Central memory CD8-positive, alpha-beta T cell (primary cell): ENCODE results near the gene DGKB.

Source experiments
- ATAC-seq: fragments of 150-1000 bp; cut with Tn5 transposase; replicated peaks from 2 replicates; pipeline ENCODE4 v1.10.0; 2022; ENCODE audit warnings: mild to moderate bottlenecking, moderate FRiP score, moderate number of reproducible peaks; ENCODE audit not compliant: poor library complexity, severe bottlenecking; ENCODE audit errors: extremely low read depth
- DNase-seq, 2 donors: peaks; one replicate each; pipeline ENCODE4 v3.0.0; 2021; ENCODE audit warnings: low spot score in 2 of 2
- H3K27ac Mint-ChIP-seq: one replicate; pipeline ENCODE4 v1.8.0; 2022; ENCODE audit warnings: low read depth, mild to moderate bottlenecking, moderate library complexity, mixed read lengths
- H3K27me3 Mint-ChIP-seq: one replicate; pipeline ENCODE4 v1.8.0; 2022; ENCODE audit warnings: mixed read lengths
- H3K36me3 Mint-ChIP-seq: one replicate; pipeline ENCODE4 v1.8.0; 2022; ENCODE audit warnings: mild to moderate bottlenecking, moderate library complexity, mixed read lengths; ENCODE audit not compliant: insufficient read depth
- H3K4me1 Mint-ChIP-seq: one replicate; pipeline ENCODE4 v1.8.0; 2022; ENCODE audit warnings: mixed read lengths
- H3K4me3 Mint-ChIP-seq: one replicate; pipeline ENCODE4 v1.8.0; 2022; ENCODE audit warnings: mild to moderate bottlenecking, moderate library complexity, mixed read lengths
- H3K9me3 Mint-ChIP-seq: one replicate; pipeline ENCODE4 v1.8.0; 2022; ENCODE audit warnings: mixed read lengths

Gene DGKB

DNA sequence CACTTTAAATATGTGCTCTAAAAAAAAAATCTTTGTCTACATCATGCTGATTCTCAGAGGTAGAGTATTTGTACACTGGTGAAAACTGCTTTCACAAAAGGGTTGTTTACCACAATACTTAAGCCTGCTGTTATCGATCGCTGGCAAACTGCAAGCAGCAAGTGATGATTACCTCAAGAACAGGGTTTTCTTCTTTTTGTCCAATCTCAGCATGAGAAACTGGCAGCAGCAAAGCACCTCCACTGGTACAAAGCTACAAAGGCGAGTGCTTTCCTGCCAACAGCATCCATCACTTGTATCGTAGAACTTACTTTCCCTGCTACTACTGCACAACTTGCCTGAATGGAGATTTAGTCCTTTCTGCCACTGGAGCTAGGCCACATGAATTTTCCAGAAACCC, 276.5 kb downstream of the DGKB start:
- H3K27ac Mint-ChIP-seq = no peak overlapping the region
- no peaks in the 10 kb centered on the region for H3K4me1 Mint-ChIP-seq
- H3K9me3 Mint-ChIP-seq = peaks cover 12% of the 10 kb centered on the region
- ATAC-seq = no peak
- H3K4me3 Mint-ChIP-seq = no peak overlapping the region
- H3K27me3 Mint-ChIP-seq = no peaks in the 10 kb centered on the region
- H3K36me3 Mint-ChIP-seq = no peaks in the 10 kb centered on the region
- DNase-seq = no peak

DNA sequence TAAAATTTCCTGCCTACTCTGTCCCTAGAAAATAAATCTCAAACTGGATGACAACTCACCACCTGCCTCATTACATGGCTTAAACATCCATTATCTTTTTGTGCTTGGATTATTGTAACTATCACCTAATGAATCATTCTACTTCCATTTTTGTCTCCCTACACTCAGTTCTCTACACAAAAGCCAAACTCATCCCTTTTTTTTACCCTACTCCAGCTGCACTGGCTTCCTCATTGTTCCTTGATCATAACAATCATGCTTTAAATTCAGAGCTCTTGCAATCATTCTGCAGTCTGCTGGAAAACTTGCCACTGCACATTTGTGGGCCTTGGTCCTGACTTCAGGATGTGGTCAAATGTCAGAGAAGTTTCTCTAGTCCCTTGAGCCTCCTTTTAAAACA, 280.0 kb downstream of the DGKB start:
- Mint-ChIP-seq H3K27ac (no peak overlapping the region), H3K4me1 (no peaks in the 10 kb centered on the region), H3K27me3 (no peaks in the 10 kb centered on the region), H3K4me3 (no peak overlapping the region), H3K9me3 (peaks cover 9% of the 10 kb centered on the region), H3K36me3 (no peaks in the 10 kb centered on the region)
- DNase-seq (no peak), ATAC-seq (no peak)

DNA sequence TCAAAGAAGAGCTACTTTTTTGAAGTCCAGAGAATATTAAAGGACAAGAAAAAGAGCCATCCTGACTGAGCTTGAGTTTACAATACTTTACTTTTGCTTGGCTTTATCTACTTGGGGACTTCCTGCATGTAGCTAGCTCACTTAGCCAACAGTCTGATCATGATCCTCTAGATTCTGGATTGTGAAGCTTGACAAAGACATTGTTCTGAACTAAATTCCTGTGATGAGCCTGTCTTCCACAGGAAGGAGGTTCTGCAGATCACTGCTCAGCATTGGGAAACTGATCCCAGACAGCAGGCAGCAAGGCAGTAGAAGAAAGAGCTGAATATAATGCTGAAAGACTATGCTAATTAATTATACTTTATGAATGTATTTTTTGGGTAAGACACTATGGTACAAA, 296.4 kb downstream of the DGKB start:
- no peak overlapping the region for H3K4me3 Mint-ChIP-seq
- no peak overlapping the region for H3K27ac Mint-ChIP-seq
- DNase-seq = no peak
- no peaks in the 10 kb centered on the region for H3K27me3 Mint-ChIP-seq
- H3K9me3 Mint-ChIP-seq = no peaks in the 10 kb centered on the region
- H3K4me1 Mint-ChIP-seq = no peaks in the 10 kb centered on the region
- ATAC-seq = no peak
- H3K36me3 Mint-ChIP-seq = peaks cover 2% of the 10 kb centered on the region

DNA sequence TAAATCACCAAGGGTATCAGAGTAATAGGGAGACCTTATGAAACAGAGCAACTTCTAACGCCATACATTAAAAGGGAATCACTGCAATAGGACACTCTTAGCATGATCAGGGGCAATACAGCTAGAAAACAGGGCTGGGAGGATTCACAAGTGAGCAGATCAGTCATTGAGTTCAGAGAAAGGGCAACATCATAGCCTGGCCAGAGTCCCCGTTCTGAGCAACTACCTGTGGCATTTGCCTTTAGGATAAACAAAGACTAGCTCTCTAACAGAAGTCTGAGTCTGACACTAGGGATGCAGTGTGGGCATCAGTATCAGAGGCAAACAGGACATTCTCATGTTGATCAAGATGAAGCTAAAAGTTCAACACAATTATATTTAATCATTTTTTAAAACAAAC, 297.9 kb downstream of the DGKB start:
- Mint-ChIP-seq H3K4me3 (no peak overlapping the region), H3K27ac (no peak overlapping the region), H3K27me3 (no peaks in the 10 kb centered on the region), H3K36me3 (peaks cover 2% of the 10 kb centered on the region), H3K4me1 (no peaks in the 10 kb centered on the region), H3K9me3 (no peaks in the 10 kb centered on the region)
- DNase-seq (no peak), ATAC-seq (no peak)

DNA sequence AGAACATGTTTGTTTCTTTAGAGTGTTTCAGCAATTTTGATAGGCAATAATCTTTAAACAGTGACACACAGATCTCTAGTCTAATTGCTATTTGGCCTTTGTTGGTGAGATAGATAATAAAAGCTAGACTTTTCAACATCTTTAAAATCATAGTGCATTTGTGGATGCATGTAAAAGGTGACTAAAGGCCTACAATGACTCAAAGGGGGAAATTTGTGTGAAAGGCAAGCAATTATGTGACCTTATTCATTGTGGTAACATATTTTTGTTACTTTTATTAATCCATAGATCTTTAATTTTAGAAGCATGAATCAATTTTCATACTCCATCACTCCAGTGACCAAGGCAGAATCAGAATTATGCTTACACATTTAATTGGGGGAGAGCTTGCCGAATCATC, 299.7 kb downstream of the DGKB start:
- Mint-ChIP-seq H3K4me3 (no peak overlapping the region), H3K36me3 (peaks cover 2% of the 10 kb centered on the region), H3K4me1 (no peaks in the 10 kb centered on the region), H3K27ac (no peak overlapping the region), H3K27me3 (no peaks in the 10 kb centered on the region), H3K9me3 (no peaks in the 10 kb centered on the region)
- no peak for ATAC-seq
- no peak for DNase-seq

DNA sequence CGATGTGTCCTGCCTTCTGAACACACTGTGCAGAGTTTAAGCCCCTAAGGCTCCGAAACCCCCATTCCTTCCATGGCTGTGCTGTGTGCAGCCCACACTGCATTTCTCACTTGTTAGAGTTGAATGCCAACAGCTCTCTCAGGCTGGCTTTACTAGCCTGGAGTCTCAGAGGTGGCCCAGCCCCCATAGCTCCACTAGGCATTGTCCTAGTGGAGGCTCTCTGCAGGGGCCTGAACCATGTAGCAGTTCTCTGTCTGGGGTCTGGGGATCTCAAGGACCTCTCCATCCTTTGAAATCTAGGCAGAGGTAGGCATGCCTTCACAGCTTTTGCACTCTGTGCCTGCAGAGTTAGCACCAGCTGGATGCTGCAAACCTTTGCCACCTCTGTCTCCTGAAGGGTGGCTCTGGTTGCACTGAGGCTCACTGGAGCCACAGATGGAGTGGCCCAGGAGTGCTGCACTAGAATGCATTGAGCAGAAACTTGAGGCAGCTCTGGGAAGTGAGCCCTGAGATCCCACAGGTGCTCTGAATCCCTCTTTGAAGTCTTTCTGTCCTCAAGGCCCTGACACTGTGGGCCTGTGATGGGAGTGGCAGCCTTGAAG, 301.7 kb downstream of the DGKB start:
- no peak for ATAC-seq
- DNase-seq = no peak
- H3K36me3 Mint-ChIP-seq = peaks cover 2% of the 10 kb centered on the region
- H3K27me3 Mint-ChIP-seq = no peaks in the 10 kb centered on the region
- H3K4me1 Mint-ChIP-seq = no peaks in the 10 kb centered on the region
- no peak overlapping the region for H3K4me3 Mint-ChIP-seq
- H3K9me3 Mint-ChIP-seq = peaks cover 4% of the 10 kb centered on the region
- no peak overlapping the region for H3K27ac Mint-ChIP-seq

DNA sequence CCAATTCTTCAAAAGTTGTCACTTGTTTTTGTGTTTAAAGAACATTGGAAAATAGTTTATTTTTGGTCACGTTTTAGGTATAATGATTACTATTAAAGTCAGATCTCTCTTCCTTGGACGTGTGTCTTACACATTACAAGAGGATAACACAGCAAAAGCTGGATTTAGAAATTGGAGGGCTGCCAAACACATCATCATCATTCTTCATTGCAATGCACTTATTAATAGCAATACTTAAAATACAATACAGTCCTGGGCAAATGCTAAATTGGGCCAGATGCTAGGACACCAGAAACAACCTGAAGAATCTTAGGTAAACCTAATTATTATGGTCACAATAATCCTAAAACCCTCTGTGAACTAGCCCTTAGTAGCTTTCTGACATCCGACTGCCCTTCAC, 303.6 kb downstream of the DGKB start:
- H3K4me3 Mint-ChIP-seq = no peak overlapping the region
- peaks cover 2% of the 10 kb centered on the region for H3K36me3 Mint-ChIP-seq
- DNase-seq (no peak), ATAC-seq (no peak)
- no peaks in the 10 kb centered on the region for H3K4me1 Mint-ChIP-seq
- H3K27me3 Mint-ChIP-seq = no peaks in the 10 kb centered on the region
- H3K27ac Mint-ChIP-seq = no peak overlapping the region
- H3K9me3 Mint-ChIP-seq = peaks cover 4% of the 10 kb centered on the region

DNA sequence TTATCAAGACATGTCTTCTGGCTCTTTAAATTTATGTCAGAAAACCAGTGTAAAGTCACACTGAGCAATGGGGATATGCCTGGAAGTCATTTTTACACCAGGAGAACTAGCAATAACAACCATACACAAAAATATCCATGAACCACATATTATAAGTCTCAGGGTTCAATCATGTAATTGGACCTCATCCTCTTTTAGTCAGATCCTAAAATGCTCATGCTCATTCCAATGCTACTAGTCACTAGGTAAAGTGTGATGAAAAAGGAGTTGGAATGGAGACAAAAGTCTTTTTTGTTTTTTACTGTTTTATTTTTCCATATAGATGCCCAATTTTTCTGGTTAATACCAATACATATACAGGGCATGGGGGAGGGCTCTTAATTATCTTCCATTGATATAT, 306.1 kb downstream of the DGKB start:
- Mint-ChIP-seq H3K4me3 (no peak overlapping the region), H3K27ac (no peak overlapping the region), H3K36me3 (peaks cover under 1% of the 10 kb centered on the region), H3K27me3 (no peaks in the 10 kb centered on the region), H3K9me3 (peaks cover 4% of the 10 kb centered on the region), H3K4me1 (no peaks in the 10 kb centered on the region)
- no peak for DNase-seq
- no peak for ATAC-seq

DNA sequence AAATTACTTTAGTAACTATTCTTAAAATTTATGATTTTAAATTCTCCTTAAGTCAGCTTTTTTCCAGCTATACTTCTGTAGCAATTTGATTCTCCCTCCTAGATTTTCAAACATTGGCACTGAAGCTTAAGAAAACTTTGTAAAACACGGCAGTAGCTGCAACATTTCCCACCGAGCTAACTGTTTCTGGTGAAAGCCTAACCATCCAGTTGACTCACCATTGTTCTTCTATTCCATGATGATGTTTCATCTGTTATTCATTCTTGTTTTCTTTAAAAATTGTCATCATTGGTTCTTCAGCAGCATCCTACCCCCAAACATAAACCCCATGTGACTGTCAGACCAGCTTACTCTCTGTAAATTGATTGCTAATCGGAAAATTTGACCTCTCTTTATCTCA, 312.3 kb downstream of the DGKB start:
- ATAC-seq = no peak
- H3K27ac Mint-ChIP-seq = no peak overlapping the region
- peaks cover 20% of the 10 kb centered on the region for H3K9me3 Mint-ChIP-seq

DNA sequence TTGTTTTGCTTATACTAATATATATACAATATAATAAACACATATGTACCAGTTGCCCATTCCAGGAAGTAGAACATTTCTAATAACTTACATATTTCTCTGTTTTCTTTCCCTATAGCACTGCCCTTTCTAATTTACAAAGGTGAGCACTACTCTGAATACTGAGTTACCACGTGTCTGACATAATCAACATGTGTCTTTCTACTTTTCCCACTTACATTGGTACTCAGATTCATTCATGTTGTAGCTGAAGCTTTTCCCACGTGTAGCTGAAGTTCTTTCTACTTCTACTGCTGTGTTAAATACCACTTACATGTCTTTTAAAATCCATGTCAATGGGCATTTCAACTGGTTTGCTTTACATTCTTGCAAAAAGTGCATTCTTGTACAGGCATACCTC, 317.3 kb downstream of the DGKB start:
- H3K4me1 Mint-ChIP-seq = no peaks in the 10 kb centered on the region
- ATAC-seq (no peak), DNase-seq (no peak)
- no peaks in the 10 kb centered on the region for H3K27me3 Mint-ChIP-seq
- H3K36me3 Mint-ChIP-seq = no peaks in the 10 kb centered on the region
- H3K4me3 Mint-ChIP-seq = no peak overlapping the region
- peaks cover 22% of the 10 kb centered on the region for H3K9me3 Mint-ChIP-seq
- H3K27ac Mint-ChIP-seq = no peak overlapping the region

More for the DNA sequence above, 312.3 kb downstream of the DGKB start:
- Mint-ChIP-seq H3K4me1 (no peaks in the 10 kb centered on the region), H3K27me3 (no peaks in the 10 kb centered on the region), H3K4me3 (no peak overlapping the region), H3K36me3 (no peaks in the 10 kb centered on the region)
- DNase-seq = no peak

DNA sequence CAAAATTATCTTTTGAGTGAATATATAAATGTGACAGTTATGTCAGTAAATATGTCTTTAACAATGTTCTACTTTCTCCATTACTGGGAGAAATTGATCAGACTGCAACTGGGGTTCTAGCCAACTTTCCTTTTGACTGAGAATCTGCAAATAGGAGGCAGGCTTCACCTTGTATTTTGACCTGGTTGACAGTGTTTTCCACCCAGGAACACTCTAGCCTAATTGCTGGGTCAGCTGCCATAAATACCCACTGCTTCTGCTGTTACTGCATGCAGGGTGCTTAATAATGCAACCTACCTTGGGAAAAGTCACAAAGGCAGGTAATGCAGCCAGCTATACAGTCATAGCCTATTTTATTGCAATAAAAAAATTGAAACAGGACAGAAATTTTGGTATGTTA, 319.0 kb downstream of the DGKB start:
- no peaks in the 10 kb centered on the region for H3K4me1 Mint-ChIP-seq
- DNase-seq (no peak), ATAC-seq (no peak)
- H3K27ac Mint-ChIP-seq = no peak overlapping the region
- no peaks in the 10 kb centered on the region for H3K36me3 Mint-ChIP-seq
- H3K4me3 Mint-ChIP-seq = no peak overlapping the region
- no peaks in the 10 kb centered on the region for H3K27me3 Mint-ChIP-seq
- H3K9me3 Mint-ChIP-seq = peaks cover 23% of the 10 kb centered on the region

DNA sequence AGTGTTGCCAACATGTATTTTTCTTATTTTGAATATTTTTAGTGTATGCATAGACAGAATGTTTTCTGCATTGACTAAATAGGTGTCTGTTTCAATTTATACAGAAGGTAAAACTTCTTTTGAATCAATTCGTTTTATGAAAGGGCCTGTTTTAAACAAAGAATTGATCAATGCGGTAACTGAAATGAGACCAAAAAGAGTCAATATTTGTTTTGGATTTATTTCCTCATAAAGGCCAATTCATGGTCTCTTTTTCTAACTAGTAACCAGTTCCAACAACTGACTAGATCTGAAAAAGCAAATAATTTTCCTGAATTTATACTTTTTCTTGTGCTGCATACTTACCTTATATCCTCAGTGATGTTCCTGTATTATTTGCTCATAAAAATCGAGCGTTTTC, 320.5 kb downstream of the DGKB start:
- Mint-ChIP-seq H3K27ac (no peak overlapping the region), H3K27me3 (no peaks in the 10 kb centered on the region), H3K9me3 (peaks cover 20% of the 10 kb centered on the region), H3K36me3 (no peaks in the 10 kb centered on the region), H3K4me1 (no peaks in the 10 kb centered on the region), H3K4me3 (no peak overlapping the region)
- no peak for DNase-seq
- ATAC-seq = no peak

DNA sequence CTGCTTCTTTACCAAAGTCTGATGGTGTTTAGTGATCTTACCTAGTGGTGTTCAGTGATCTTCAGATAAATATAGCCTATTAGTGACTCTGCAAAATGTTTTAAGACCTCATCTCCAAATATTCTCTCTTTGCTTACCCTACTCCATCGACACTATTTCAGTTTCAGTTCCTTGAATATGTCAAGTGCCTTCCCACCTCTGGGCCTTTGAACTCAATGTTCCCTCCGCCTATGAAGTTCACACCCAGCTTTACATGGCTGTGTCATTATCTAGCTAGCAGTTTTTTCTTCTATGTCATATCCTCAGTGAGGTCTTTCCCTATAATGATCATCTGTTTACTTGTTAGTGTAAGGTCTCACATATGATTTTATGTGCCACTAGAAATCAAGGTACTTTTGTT, 322.6 kb downstream of the DGKB start:
- H3K9me3 Mint-ChIP-seq = peaks cover 15% of the 10 kb centered on the region
- ATAC-seq (no peak), DNase-seq (no peak)
- no peak overlapping the region for H3K27ac Mint-ChIP-seq
- no peaks in the 10 kb centered on the region for H3K27me3 Mint-ChIP-seq
- no peak overlapping the region for H3K4me3 Mint-ChIP-seq
- no peaks in the 10 kb centered on the region for H3K36me3 Mint-ChIP-seq
- H3K4me1 Mint-ChIP-seq = no peaks in the 10 kb centered on the region

DNA sequence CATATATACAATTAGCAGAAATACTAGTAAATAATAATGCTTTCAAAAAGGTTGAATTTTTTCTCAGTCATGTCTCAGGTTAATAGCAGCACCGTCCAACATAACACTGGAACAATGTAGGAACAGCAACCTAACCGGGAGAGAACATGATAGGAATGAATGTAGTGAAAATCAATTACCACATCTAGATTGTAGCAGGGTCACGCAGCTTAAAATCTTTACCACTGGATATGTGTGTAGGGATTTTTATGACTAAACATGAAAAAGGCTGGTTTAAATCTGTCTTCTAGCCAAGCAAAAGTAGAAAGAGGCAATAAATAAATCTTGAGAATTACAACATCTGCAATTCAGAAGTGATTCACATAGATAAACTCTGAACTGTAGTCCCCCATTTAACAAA, 326.0 kb downstream of the DGKB start:
- Mint-ChIP-seq H3K27me3 (no peaks in the 10 kb centered on the region), H3K27ac (no peak overlapping the region), H3K4me1 (no peaks in the 10 kb centered on the region), H3K4me3 (no peak overlapping the region), H3K9me3 (peaks cover 6% of the 10 kb centered on the region), H3K36me3 (no peaks in the 10 kb centered on the region)
- no peak for DNase-seq
- ATAC-seq = no peak
